HG03457 (cell line): Measurements from ENCODE around the gene FRMD3.
A peak's percentile ranks its signal among the peaks of the same experiment; 100 is the strongest.

ENCODE experiments used
- ATAC-seq: cut with Tn5 transposase; IDR thresholded peaks from one replicate; pipeline ENCODE4 v1.9.1; 2021; ENCODE audit warnings: moderate number of reproducible peaks; ENCODE audit not compliant: unreplicated experiment

The FRMD3 gene

DNA sequence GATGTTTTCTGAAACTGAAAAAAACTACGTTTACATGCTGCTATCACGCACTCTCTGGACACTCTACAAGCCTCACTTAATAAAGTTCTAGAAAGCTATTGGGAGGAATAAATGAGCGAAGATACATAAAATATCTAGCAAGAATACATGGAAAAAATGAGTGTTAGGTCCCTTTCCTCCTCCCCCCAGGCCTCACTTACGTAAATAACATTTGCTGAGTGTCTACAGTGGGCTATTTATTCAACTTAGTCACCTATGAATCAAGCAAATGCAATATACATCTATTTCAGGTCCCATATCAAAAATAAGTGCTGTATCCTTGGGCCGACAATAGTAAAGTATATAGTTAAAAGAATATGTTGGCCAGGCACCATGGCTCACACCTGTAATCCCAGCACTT is 62.5 kb downstream of the FRMD3 start:
- ATAC-seq, result no peak

DNA sequence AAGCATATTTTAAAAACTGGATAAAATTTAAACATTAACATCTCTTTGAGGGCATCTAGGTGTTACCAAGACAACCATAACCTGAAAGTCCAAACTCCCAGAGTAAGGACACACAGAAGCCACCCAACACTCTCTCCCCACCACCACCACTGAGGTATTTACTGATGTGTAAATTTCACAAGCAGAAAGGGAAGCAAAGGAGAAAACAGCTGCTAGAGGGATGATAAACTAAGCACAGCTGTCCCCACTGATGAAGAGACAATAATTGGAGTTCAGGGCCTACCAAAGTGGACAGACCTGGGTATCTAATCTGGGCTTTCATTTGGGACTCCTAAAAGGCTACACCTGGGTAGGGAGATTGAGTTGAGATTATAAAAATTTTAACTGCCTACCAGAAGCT is 63.6 kb downstream of the FRMD3 start:
- no peak for ATAC-seq

DNA sequence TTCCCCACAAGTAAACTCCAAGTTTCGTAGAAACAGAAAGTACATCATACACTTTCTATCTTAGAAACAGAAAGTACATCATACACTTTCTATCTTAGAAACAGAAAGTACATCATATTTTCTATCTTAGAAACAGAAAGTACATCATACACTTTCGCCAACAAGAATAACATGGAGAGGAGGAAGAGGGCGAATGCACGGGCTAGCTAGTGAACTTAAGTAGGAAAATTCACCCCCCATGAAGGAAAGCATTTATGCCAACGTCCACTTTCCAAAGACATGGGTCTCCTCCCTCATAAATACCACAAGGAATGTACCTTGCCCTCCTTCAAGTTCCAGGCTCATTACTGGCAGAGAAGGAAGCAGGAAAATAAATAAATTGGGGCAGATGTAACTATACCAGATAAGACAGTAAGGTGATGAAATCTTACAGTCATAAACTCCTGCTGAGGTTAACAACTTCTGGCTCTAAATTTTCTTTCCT is 64.7 kb downstream of the FRMD3 start:
- peak; percentile 98 for ATAC-seq

DNA sequence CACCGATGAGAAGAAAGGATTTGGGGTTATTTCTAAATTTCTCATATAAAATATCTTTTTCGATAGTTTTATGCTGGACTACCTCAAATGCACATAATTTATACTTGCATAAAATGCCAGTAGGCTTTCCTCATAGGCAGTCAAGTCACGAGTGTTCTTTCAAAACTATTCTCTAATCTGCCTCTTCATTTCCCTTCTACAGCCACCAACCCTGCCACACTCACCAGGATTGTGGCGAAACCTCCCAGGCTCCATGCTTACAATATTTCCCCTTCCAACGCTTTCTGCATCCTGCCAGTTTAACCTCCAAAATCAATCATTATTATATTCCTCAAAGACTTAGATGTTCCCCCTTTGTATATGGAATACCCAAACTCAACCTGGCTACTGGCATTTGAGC is 65.4 kb downstream of the FRMD3 start:
- no peak for ATAC-seq

DNA sequence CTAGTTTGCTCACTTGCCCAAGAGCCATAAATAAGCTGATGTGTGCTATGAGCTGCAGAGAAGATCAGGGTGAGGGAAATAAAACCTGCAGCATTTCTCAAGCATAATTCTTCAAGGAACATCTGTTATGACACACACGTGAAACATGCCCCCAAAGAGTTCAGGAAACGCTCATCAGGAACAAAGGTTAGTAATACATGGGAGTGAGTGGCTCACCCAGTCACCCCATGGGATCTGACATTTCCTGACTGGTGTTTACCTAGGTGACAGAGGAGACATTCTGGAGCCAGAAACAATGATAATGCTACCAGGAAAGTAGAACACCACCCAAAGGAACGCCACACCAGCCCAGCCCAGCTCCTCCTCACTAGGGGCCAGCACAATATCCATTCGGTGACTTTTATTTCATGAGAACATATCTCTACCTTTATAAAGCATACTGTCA is 66.0 kb downstream of the FRMD3 start:
- ATAC-seq, result no peak

DNA sequence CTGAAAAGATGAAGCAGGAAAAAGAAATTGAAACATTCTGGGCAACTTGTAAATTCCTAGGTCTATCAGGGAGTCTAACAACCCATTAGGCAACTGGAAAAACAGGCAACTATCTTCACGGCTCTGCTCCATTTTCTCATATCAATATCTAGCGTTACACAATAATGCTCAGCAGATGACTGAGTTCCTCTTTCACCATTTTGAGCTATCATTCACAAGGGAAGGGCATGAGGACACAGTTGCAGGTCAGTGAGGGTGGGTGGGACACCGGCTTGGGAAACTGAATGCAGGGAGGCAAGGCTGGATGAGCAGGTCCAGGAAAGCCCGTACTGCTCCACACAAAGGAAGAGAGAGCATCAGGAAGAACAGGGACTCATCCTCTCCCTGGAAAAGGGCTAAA is 67.0 kb downstream of the FRMD3 start:
- ATAC-seq, result no peak

DNA sequence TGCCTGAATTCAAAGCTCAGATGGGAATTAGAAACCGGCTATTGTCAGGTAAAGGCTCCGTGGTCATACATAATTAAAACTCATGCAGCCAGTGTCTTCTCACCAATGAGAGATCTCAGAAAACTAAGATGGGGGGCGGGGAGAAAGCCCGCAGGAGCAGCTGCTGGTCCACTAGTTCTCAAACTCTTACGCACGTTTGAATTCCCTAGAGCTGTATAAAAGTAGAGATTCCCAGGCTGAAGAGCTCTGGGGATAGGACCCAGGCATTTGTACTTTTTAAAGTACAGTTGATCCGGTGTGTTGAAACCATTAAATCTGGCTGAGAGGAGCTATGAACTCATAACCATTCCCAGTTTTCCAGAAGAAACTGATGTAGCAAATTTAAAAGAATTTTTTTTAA is 68.5 kb downstream of the FRMD3 start:
- no peak for ATAC-seq

DNA sequence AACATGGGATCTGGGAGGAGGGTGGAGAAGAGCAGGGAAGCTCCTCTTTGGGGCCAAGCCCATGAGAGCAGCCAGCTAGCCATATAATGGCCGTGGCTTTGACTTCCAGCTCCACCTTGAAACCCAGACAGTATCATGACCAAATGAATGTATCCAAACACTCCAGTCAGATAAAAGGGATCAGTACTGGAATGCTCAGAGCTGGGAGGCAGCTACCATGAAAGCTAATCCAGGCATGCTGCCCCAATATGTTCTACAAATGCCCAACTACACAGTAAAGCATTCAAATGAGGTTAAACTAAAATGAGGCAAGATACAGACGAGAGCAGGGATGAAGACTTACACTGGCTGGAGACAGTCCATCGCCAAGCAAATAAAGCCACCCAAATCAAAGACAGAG is 69.4 kb downstream of the FRMD3 start:
- no peak for ATAC-seq

DNA sequence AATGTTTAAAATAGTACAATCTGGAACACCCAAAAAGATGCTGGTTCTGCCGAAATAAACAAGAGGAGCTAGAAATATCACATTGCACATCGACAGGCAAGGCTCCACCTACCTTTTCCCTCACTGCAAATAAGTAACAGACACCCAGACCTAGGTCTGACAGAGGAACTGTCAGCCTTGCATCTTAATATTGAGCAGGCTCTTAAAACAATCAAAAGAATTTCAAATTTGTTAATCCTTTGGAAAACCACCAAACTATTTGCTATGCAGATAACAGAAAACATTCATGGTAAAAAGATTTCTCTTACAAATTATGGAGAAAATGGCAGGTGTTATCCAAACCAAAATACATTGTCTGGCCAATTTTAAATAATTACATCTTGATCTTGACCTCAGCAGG is 71.3 kb downstream of the FRMD3 start:
- no peak for ATAC-seq

DNA sequence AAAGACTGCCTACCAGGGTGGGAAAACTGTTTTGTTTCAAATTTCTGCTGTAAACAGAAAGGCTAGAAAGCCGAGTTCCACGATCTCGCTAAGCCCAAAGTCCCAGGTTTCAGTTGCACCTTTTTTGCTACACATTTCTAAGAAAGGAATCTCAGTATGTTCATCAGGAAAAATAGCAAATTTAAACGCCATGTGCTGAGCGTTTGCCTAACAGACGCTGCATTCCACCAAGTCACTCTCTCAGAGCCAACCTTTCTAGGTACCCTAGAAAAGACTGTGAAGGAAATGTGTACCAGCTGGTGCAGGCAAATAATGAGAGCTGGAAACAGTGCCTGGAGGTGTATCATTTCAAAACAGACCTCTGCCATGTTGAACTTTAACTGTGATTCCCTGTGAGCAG is 71.8 kb downstream of the FRMD3 start:
- ATAC-seq, result no peak

DNA sequence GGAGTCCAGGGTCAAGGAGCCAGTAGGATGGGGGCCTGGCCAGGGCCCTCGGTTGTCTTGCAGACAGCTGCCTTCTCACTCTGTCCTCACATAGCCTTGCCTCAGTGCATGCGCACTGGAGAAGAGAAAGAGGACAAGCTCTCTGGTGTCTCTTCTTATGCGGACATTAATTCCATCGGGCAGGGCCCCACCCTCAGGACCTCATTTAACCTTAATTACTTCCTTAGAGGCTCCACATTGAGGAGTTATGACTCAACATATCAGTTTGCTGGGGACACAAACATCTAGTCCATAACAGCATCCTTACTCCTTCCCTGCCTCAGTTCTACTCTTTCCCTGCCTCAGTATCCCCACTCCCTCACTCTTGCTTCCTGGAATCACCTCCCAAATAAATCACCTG is 78.4 kb downstream of the FRMD3 start:
- ATAC-seq, result no peak

DNA sequence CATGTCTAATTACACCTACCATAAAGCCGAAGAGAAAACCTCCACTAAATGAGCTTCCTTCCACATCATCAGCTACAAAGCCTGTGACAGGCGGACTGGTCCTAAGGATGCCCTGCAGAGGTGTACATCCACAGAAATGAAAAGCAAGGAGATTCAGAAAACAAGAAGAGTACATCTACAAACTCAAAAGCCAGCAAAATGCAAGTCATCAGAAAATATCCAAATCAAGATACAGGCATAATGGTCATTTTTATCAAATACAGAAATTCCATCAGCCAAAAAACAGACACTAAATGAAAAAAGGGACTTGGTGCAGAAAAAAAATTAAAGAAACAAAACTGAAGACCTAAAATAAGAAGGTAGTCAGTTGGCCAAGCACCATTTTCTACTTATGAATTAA is 79.7 kb downstream of the FRMD3 start:
- ATAC-seq, result no peak

DNA sequence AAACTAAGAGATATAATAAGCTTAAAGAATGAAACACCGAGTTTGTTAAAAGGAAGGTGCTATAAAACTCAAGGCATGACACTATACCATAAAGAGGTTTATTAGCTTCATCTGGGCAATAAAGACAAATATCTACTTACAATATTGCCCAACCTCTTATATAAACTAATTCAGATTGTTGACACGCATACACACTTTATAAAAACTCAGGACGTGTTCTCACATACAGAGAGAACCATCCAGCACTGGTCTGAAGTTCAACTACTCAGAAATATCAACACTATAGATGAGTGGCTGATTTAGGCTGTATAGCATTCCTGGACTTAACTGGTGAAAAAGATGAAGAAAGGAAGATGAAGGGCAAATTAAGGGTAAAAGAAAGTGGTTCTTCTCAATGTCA is 81.2 kb downstream of the FRMD3 start:
- no peak for ATAC-seq

DNA sequence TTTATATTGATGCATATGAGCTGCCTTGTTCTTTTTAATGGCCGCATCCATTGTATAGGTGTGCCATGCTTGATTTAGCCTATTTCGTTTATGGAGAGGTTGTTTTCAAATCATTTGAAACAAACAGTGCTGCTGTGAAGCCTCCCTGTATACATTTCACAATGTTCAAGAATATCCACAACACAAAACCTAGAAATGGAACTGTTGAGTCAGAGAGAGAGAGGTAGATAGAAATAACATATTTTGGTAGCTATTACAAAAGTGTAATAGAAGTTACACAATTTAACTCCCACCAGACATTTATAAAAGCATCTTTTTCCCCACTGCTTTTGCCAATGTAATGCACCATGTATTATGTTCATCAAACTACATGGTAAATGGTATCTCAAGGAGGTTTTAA is 82.0 kb downstream of the FRMD3 start:
- ATAC-seq, result no peak

DNA sequence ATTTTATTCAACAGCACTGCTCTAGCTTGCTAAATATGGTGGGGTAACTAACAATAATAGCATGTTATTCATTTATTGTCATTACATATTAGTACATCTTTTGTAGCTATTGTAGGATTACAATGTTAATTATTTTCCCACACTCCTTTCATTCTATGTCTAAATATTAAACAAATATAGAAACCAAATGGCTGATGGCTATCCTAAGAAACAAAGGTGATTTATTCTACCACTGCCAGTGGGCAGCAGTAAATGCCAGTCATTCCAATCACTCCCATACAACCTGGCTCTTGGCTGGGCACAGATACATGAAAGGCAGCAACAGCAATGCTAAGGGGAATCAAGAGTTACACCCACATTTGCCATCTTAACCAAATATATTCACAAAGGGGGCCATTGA is 84.1 kb downstream of the FRMD3 start:
- no peak for ATAC-seq

DNA sequence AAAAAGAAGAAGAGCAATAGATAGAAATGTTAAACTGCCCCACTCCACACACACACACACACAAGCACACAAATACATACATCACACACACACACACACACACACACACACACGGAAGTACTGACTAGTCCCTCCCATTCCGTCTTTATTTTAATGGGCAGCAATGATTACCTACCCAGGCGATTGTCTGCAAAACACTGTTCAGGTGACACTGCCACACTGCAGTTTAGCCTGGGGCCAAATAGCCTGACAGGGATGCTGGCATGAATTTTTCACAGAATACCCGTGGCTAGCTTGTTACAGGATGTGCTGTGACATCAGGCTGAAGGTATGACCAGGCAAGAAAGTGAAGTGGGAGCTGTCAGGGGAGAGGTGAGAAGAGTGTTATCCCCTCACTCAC is 86.9 kb downstream of the FRMD3 start:
- ATAC-seq, result no peak

DNA sequence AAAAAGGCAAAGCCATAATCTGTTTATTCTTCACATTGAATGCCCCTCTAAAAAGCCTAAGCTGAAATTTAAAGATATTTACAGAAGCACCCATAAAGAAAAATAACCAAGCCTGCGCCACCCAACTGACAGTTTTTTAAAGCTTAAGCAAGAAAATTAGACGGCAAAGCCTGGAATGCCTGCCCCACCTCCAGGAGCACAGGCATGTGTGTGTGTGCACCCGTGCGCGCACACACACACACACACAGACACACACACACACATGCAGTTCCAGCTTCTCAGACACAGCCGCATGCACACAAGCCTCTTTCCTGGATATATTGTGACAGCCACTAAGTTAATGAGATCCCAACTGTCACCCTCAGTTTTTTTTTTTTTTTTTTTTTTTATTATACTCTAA is 88.2 kb downstream of the FRMD3 start:
- ATAC-seq, result no peak

DNA sequence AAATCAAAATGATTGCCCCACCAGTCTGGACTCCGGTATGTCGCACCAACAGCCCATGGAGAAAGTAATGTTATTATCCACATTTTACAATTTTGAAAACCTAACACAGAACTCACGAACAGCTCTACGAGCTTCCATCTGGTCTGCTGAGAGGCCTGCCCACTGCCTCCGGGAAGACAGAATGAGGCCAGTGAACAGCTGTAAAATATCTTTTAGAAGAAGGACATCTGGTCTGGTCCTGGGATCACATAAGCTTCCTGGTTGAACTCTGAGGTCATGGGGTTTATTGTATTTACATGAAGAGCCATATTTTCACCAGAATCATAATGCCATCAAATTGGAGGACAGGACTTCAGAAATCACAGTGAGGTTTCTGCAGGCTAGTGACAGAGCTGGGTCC is 89.0 kb downstream of the FRMD3 start:
- ATAC-seq, result no peak

DNA sequence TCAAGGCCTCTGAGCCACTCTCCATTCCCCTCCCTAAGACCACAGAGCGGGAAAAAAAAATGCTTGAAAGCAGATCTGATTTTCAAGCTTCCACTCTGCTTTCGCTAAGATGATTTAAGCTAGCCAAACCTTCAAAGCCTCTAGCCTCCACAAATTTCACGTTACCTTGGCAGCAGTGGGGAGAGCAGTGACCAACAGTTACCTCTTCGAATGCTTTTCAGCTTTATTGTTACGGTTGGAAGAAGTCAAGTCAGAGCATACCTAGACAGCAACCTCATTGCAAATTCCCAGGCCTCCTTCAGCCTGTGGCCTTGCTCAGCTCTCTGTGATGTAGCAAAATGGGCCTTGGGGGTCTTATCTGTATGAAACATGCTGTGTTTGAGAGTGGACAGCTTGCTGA is 89.6 kb downstream of the FRMD3 start:
- ATAC-seq, result no peak

DNA sequence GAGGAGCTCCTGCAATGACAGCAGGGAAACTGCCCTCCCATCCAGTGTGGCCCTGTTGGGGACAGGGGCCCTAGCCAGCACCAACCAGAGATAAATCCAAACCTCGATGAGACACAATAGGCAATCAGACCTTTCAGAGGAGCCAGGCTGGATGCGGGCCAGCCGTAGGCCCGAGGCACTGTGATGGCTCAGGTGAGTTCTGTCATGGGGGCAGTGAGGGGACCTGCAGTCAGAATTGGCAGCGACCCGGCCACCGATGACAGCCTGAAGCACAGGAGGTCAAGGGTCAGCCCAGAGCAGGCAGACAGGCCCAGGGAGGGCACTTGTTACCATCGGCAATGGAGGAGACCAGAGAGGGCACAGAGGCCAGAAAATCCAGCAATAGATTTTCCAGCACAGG is 90.8 kb downstream of the FRMD3 start:
- no peak for ATAC-seq

DNA sequence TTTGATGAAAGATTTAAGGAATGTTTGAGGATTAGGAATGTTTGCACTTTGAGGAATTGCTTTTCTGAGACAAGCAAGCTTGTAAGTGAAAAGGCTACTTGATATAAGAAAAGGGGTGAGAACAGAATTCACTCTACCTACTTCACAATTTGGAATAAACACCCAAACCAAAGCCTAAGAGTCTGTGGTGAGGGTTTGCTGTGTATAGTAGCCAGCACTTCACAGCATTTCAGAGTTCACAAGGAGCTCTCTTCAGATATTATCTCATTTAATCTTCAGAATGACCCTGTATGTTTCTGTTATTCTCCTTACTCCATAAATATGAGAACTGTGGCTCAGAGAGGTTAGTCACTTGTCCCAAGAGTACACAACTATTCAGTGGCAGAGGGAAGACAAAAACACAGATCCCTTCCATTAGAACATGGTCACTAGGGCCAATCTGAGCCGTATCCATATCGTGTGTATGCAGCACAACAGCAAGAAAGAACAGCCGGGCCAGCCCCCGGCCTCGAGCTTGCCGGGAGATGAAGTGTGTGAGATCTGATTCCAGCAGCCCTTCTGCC is 92.4 kb downstream of the FRMD3 start:
- no peak for ATAC-seq

DNA sequence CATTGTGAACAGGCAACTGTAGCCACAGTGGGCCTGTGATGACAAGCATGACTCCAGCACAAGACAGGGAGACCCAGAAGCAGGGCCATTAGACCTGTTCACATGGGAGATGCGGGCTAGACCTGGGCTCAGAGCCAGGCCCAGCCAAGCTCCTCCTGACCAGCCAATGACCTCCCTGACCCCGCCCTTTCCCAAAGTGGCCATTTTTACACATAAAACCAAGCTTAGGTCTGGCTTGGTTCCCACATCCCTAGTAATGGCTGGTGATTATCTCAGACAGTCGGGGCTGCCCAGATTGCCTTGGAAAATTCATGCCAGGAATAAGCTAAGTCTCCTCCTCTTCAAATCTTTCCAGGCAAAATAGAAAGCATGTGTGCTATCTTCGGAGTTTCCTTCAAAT is 94.1 kb downstream of the FRMD3 start:
- ATAC-seq, result no peak

DNA sequence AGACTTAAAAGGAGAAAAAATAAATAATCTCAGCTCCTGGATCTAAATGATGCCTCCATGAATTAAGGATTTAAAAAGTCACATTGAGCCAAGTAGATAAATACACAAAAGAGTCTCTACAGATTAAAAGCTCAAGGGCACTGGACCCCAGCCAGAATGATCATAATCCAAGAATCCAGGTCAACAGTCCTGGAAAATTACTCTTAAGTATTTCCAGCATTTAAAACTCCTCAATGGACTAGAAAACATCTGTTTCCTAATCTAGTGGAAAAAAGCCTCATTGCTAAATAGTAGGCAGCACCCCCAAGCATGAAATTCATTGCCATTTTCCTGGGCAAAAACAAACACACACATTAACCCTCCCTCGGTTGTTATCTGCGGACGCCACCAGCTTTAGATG is 96.8 kb downstream of the FRMD3 start:
- no peak for ATAC-seq

DNA sequence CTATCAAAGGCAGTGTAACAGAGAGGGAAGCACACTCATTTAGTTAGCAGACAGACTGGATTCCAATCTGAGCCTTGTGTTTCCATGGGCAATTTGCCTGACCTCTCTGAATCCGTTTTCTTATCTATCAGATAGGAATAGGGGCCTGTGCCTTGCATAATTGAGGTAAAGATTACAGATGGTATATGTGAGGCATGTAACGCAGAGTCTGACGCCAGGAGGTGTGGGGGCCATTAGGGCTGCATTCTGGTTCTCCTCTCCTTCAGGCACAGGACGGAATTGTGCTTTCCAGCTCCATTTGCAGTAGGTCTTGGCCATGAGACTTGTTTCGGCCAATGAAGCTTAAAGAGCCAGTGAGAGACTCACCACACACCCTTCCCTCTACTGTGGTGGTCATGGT is 97.6 kb downstream of the FRMD3 start:
- no peak for ATAC-seq
